ENCODE data around the gene PIBF1.
"Not testable (repeated sequence)": the region's sequence is repeated elsewhere in the genome, so short reads cannot be mapped to it uniquely, and the experiment has no call there.

The PIBF1 gene

GRCh38 chr13:72911981-72912380 is 130.0 kb downstream of the PIBF1 start:
- Histone ChIP-seq H3K4me3 (ENCODE audit: low read depth, low read length) (no peak overlapping the region), H3K36me3 (ENCODE audit: control insufficient read depth, insufficient read depth, low read length) (0 out of 2 replicates have a peak, but pooled peaks cover 2% of the 10 kb centered on the region), H3K27me3 (ENCODE audit: control insufficient read depth, insufficient read depth, low read length) (no peaks in the 10 kb centered on the region), H3K9me3 (ENCODE audit: control insufficient read depth, insufficient read depth, low read depth, low read length) (no peaks in the 10 kb centered on the region), H3K27ac (ENCODE audit: low read depth, low read length) (no peak overlapping the region), H3K4me1 (ENCODE audit: control insufficient read depth, insufficient read depth, low read length) (peaks cover 4% of the 10 kb centered on the region; the same call in 1 of the 2 replicates), H3K9ac (ENCODE audit: low read length) (no peak overlapping the region)

- H3K27ac ChIP-seq (ENCODE audit: low read depth, low read length), result no peak overlapping the region
- H3K27me3 ChIP-seq (ENCODE audit: control insufficient read depth, insufficient read depth, low read length), result no peaks in the 10 kb centered on the region
- H3K9ac ChIP-seq (ENCODE audit: low read length), result no peak overlapping the region
- no peaks in the 10 kb centered on the region for H3K9me3 ChIP-seq (ENCODE audit: control insufficient read depth, insufficient read depth, low read depth, low read length)
- H3K36me3 ChIP-seq (ENCODE audit: control insufficient read depth, insufficient read depth, low read length), result peaks cover 11% of the 10 kb centered on the region
- no peak overlapping the region for H3K4me3 ChIP-seq (ENCODE audit: low read depth, low read length)
- no peaks in the 10 kb centered on the region for H3K4me1 ChIP-seq (ENCODE audit: control insufficient read depth, insufficient read depth, low read length)
Observed at GRCh38 chr13:72920097-72920496, 138.2 kb downstream of the PIBF1 start.

- Histone ChIP-seq H3K4me1 (ENCODE audit: control insufficient read depth, insufficient read depth, low read length) (no peaks in the 10 kb centered on the region), H3K9ac (ENCODE audit: low read length) (no peak overlapping the region), H3K27ac (ENCODE audit: low read depth, low read length) (no peak overlapping the region), H3K4me3 (ENCODE audit: low read depth, low read length) (no peak overlapping the region), H3K36me3 (ENCODE audit: control insufficient read depth, insufficient read depth, low read length) (no peaks in the 10 kb centered on the region), H3K9me3 (ENCODE audit: control insufficient read depth, insufficient read depth, low read depth, low read length) (no peaks in the 10 kb centered on the region), H3K27me3 (ENCODE audit: control insufficient read depth, insufficient read depth, low read length) (no peaks in the 10 kb centered on the region)
Observed at GRCh38 chr13:72931311-72931710, 149.4 kb downstream of the PIBF1 start.

- Histone ChIP-seq H3K27me3 (ENCODE audit: control insufficient read depth, insufficient read depth, low read length) (no peaks in the 10 kb centered on the region), H3K4me1 (ENCODE audit: control insufficient read depth, insufficient read depth, low read length) (no peaks in the 10 kb centered on the region), H3K9me3 (ENCODE audit: control insufficient read depth, insufficient read depth, low read depth, low read length) (no peaks in the 10 kb centered on the region), H3K9ac (ENCODE audit: low read length) (no peak overlapping the region), H3K4me3 (ENCODE audit: low read depth, low read length) (no peak overlapping the region), H3K36me3 (ENCODE audit: control insufficient read depth, insufficient read depth, low read length) (no peaks in the 10 kb centered on the region), H3K27ac (ENCODE audit: low read depth, low read length) (no peak overlapping the region)
Observed at GRCh38 chr13:72932250-72932649, 150.3 kb downstream of the PIBF1 start.

- not testable (repeated sequence) for H3K4me1 ChIP-seq (ENCODE audit: control insufficient read depth, insufficient read depth, low read length); H3K27ac ChIP-seq (ENCODE audit: low read depth, low read length); H3K9ac ChIP-seq (ENCODE audit: low read length); H3K9me3 ChIP-seq (ENCODE audit: control insufficient read depth, insufficient read depth, low read depth, low read length); H3K36me3 ChIP-seq (ENCODE audit: control insufficient read depth, insufficient read depth, low read length); H3K27me3 ChIP-seq (ENCODE audit: control insufficient read depth, insufficient read depth, low read length); H3K4me3 ChIP-seq (ENCODE audit: low read depth, low read length)
Observed at GRCh38 chr13:72946267-72946666, 164.3 kb downstream of the PIBF1 start.

- Histone ChIP-seq H3K4me3 (ENCODE audit: low read depth, low read length) (no peak overlapping the region), H3K9me3 (ENCODE audit: control insufficient read depth, insufficient read depth, low read depth, low read length) (no peaks in the 10 kb centered on the region), H3K36me3 (ENCODE audit: control insufficient read depth, insufficient read depth, low read length) (no peaks in the 10 kb centered on the region), H3K9ac (ENCODE audit: low read length) (no peak overlapping the region), H3K4me1 (ENCODE audit: control insufficient read depth, insufficient read depth, low read length) (no peaks in the 10 kb centered on the region), H3K27me3 (ENCODE audit: control insufficient read depth, insufficient read depth, low read length) (no peaks in the 10 kb centered on the region), H3K27ac (ENCODE audit: low read depth, low read length) (no peak overlapping the region)
Observed at GRCh38 chr13:72952529-72953141, 170.7 kb downstream of the PIBF1 start.

- Histone ChIP-seq H3K27me3 (ENCODE audit: control insufficient read depth, insufficient read depth, low read length) (no peaks in the 10 kb centered on the region), H3K27ac (ENCODE audit: low read depth, low read length) (no peak overlapping the region), H3K36me3 (ENCODE audit: control insufficient read depth, insufficient read depth, low read length) (no peaks in the 10 kb centered on the region), H3K4me1 (ENCODE audit: control insufficient read depth, insufficient read depth, low read length) (no peaks in the 10 kb centered on the region), H3K9me3 (ENCODE audit: control insufficient read depth, insufficient read depth, low read depth, low read length) (no peaks in the 10 kb centered on the region), H3K4me3 (ENCODE audit: low read depth, low read length) (no peak overlapping the region), H3K9ac (ENCODE audit: low read length) (no peak overlapping the region)
Observed at GRCh38 chr13:72953391-72953965, 171.5 kb downstream of the PIBF1 start.

- Histone ChIP-seq H3K9me3 (ENCODE audit: control insufficient read depth, insufficient read depth, low read depth, low read length) (no peaks in the 10 kb centered on the region), H3K27me3 (ENCODE audit: control insufficient read depth, insufficient read depth, low read length) (no peaks in the 10 kb centered on the region), H3K27ac (ENCODE audit: low read depth, low read length) (no peak overlapping the region), H3K4me3 (ENCODE audit: low read depth, low read length) (no peak overlapping the region), H3K36me3 (ENCODE audit: control insufficient read depth, insufficient read depth, low read length) (no peaks in the 10 kb centered on the region), H3K4me1 (ENCODE audit: control insufficient read depth, insufficient read depth, low read length) (no peaks in the 10 kb centered on the region), H3K9ac (ENCODE audit: low read length) (no peak overlapping the region)
Observed at GRCh38 chr13:72959643-72960042, 177.7 kb downstream of the PIBF1 start.

- Histone ChIP-seq H3K4me3 (ENCODE audit: low read depth, low read length) (0 out of 2 replicates have a peak overlapping the region, but pooled peaks have one; percentile 6), H3K4me1 (ENCODE audit: control insufficient read depth, insufficient read depth, low read length) (no peaks in the 10 kb centered on the region), H3K9me3 (ENCODE audit: control insufficient read depth, insufficient read depth, low read depth, low read length) (no peaks in the 10 kb centered on the region), H3K36me3 (ENCODE audit: control insufficient read depth, insufficient read depth, low read length) (no peaks in the 10 kb centered on the region), H3K27me3 (ENCODE audit: control insufficient read depth, insufficient read depth, low read length) (no peaks in the 10 kb centered on the region), H3K27ac (ENCODE audit: low read depth, low read length) (no peak overlapping the region), H3K9ac (ENCODE audit: low read length) (no peak overlapping the region)
Observed at GRCh38 chr13:72960114-72960513, 178.2 kb downstream of the PIBF1 start.

GRCh38 chr13:72960541-72960940 is 178.6 kb downstream of the PIBF1 start:
- no peaks in the 10 kb centered on the region for H3K4me1 ChIP-seq (ENCODE audit: control insufficient read depth, insufficient read depth, low read length)
- H3K4me3 ChIP-seq (ENCODE audit: low read depth, low read length), result 0 out of 2 replicates have a peak overlapping the region, but pooled peaks have one; percentile 6
- no peaks in the 10 kb centered on the region for H3K9me3 ChIP-seq (ENCODE audit: control insufficient read depth, insufficient read depth, low read depth, low read length)
- no peak overlapping the region for H3K27ac ChIP-seq (ENCODE audit: low read depth, low read length)
- H3K27me3 ChIP-seq (ENCODE audit: control insufficient read depth, insufficient read depth, low read length), result no peaks in the 10 kb centered on the region
- no peaks in the 10 kb centered on the region for H3K36me3 ChIP-seq (ENCODE audit: control insufficient read depth, insufficient read depth, low read length)
- H3K9ac ChIP-seq (ENCODE audit: low read length), result no peak overlapping the region

GRCh38 chr13:72963762-72964161 is 181.8 kb downstream of the PIBF1 start:
- H3K9ac ChIP-seq (ENCODE audit: low read length), result no peak overlapping the region
- no peaks in the 10 kb centered on the region for H3K27me3 ChIP-seq (ENCODE audit: control insufficient read depth, insufficient read depth, low read length)
- no peak overlapping the region for H3K27ac ChIP-seq (ENCODE audit: low read depth, low read length)
- H3K4me1 ChIP-seq (ENCODE audit: control insufficient read depth, insufficient read depth, low read length), result no peaks in the 10 kb centered on the region
- no peak overlapping the region for H3K4me3 ChIP-seq (ENCODE audit: low read depth, low read length)
- no peaks in the 10 kb centered on the region for H3K36me3 ChIP-seq (ENCODE audit: control insufficient read depth, insufficient read depth, low read length)
- H3K9me3 ChIP-seq (ENCODE audit: control insufficient read depth, insufficient read depth, low read depth, low read length), result no peaks in the 10 kb centered on the region

All from HUES6 (cell line).